H9 (cell line): ENCODE data around the gene THY1. TPM values are rescaled to one million over a fixed set of nuclear protein-coding genes. Genes with fewer than 3 reads are reported as not detected.

ENCODE experiments used
- DNase-seq: peaks from one replicate; pipeline ENCODE4 v3.0.0-alpha.2; 2017
- H2AFZ ChIP-seq: one replicate; pipeline ENCODE4 v1.6.1; 2013; ENCODE audit warnings: mild to moderate bottlenecking, low read length, control low read depth, moderate library complexity
- H2AK5ac ChIP-seq: 2 replicates; pipeline ENCODE4 v1.6.1; 2013; ENCODE audit warnings: low read length, control low read depth, mixed read lengths; ENCODE audit not compliant: insufficient read length
- H2BK120ac ChIP-seq: one replicate; pipeline ENCODE4 v1.6.1; 2013; ENCODE audit warnings: low read depth, mild to moderate bottlenecking, low read length, control low read depth, inconsistent platforms; ENCODE audit not compliant: poor library complexity, severe bottlenecking
- H2BK12ac ChIP-seq: 2 replicates; pipeline ENCODE4 v1.6.1; 2013; ENCODE audit warnings: low read length, control low read depth, mixed read lengths, low read depth; ENCODE audit not compliant: insufficient read length
- H2BK15ac ChIP-seq: 2 replicates; pipeline ENCODE4 v1.6.1; 2013; ENCODE audit warnings: low read depth, low read length, control low read depth
- H2BK20ac ChIP-seq: one replicate; pipeline ENCODE4 v1.6.1; 2013; ENCODE audit warnings: low read depth, mild to moderate bottlenecking, low read length, control low read depth, inconsistent platforms; ENCODE audit not compliant: poor library complexity, severe bottlenecking
- H2BK5ac ChIP-seq: 2 replicates; pipeline ENCODE4 v1.6.1; 2013; ENCODE audit warnings: low read length, control low read depth, mixed read lengths; ENCODE audit not compliant: insufficient read length
- H3K14ac ChIP-seq: 2 replicates; pipeline ENCODE4 v1.6.1; 2013; ENCODE audit warnings: low read length, control low read depth; ENCODE audit not compliant: insufficient read depth
- H3K18ac ChIP-seq: 2 replicates; pipeline ENCODE4 v1.6.1; 2013; ENCODE audit warnings: low read depth, mild to moderate bottlenecking, mixed read lengths, low read length, control low read depth; ENCODE audit not compliant: insufficient read length
- H3K23ac ChIP-seq: 2 replicates; pipeline ENCODE4 v1.6.1; 2013; ENCODE audit warnings: low read length, control low read depth, mixed read lengths, low read depth; ENCODE audit not compliant: insufficient read length
- H3K23me2 ChIP-seq: 2 replicates; pipeline ENCODE4 v1.6.1; 2013; ENCODE audit warnings: low read depth, mild to moderate bottlenecking, mixed read lengths, low read length, control low read depth; ENCODE audit not compliant: insufficient read length, poor library complexity, severe bottlenecking
- H3K27ac ChIP-seq: 2 replicates; pipeline ENCODE4 v1.5.1; 2013; ENCODE audit warnings: low read length, control low read depth, mixed read lengths, low read depth; ENCODE audit not compliant: insufficient read length
- H3K27me3 ChIP-seq: 2 replicates; pipeline ENCODE4 v1.6.1; 2013; ENCODE audit warnings: low read length, control low read depth, inconsistent platforms; ENCODE audit not compliant: insufficient read depth
- H3K4ac ChIP-seq: 2 replicates; pipeline ENCODE4 v1.6.1; 2013; ENCODE audit warnings: low read depth, mild to moderate bottlenecking, control low read depth, inconsistent platforms, low read length, moderate library complexity
- H3K4me1 ChIP-seq: 2 replicates; pipeline ENCODE4 v1.6.1; 2013; ENCODE audit warnings: low read length, control low read depth, inconsistent platforms; ENCODE audit not compliant: insufficient read depth
- H3K4me2 ChIP-seq: 2 replicates; pipeline ENCODE4 v1.6.1; 2013; ENCODE audit warnings: low read length, control low read depth, mixed read lengths; ENCODE audit not compliant: insufficient read length, insufficient read depth
- H3K56ac ChIP-seq: 2 replicates; pipeline ENCODE4 v1.6.1; 2013; ENCODE audit warnings: low read depth, mild to moderate bottlenecking, mixed read lengths, low read length, control low read depth; ENCODE audit not compliant: insufficient read length
- H3K79me1 ChIP-seq: 2 replicates; pipeline ENCODE4 v1.6.1; 2013; ENCODE audit warnings: low read depth, mild to moderate bottlenecking, moderate library complexity, low read length, control low read depth, inconsistent platforms; ENCODE audit not compliant: insufficient read depth, poor library complexity, severe bottlenecking
- H3K79me2 ChIP-seq: 2 replicates; pipeline ENCODE4 v1.6.1; 2013; ENCODE audit warnings: low read length, control low read depth, inconsistent platforms; ENCODE audit not compliant: insufficient read depth
- H3K9ac ChIP-seq: 2 replicates; pipeline ENCODE4 v1.6.1; 2013; ENCODE audit warnings: low read length, control low read depth, mixed read lengths; ENCODE audit not compliant: insufficient read length; ENCODE audit errors: extremely low read depth
- H3K9me3 ChIP-seq: one replicate; pipeline ENCODE4 v1.6.1; 2013; ENCODE audit warnings: low read depth, low read length, inconsistent platforms; ENCODE audit not compliant: control insufficient read depth
- H3T11ph ChIP-seq: one replicate; pipeline ENCODE4 v1.6.1; 2013; ENCODE audit warnings: mild to moderate bottlenecking, low read length, control low read depth, inconsistent platforms
- H4K20me1 ChIP-seq: one replicate; pipeline ENCODE4 v1.6.1; 2013; ENCODE audit not compliant: control insufficient read depth, insufficient read length, insufficient read depth
- H4K5ac ChIP-seq: 2 replicates; pipeline ENCODE4 v1.6.1; 2013; ENCODE audit warnings: low read depth, mild to moderate bottlenecking, mixed read lengths, low read length, control low read depth; ENCODE audit not compliant: insufficient read length
- H4K8ac ChIP-seq: replicated peaks from 2 replicates; pipeline ENCODE4 v1.6.1; 2013; ENCODE audit warnings: low read length, control low read depth, mixed read lengths, low read depth; ENCODE audit not compliant: insufficient read length
- H4K91ac ChIP-seq: 2 replicates; pipeline ENCODE4 v1.6.1; 2013; ENCODE audit warnings: low read depth, mild to moderate bottlenecking, moderate library complexity, mixed read lengths, low read length, control low read depth; ENCODE audit not compliant: insufficient read length
- H3K27ac Mint-ChIP-seq, 3 experiments: 2 replicates in 2 of 3; 3 replicates in 1 of 3; pipeline ENCODE4 v1.8.0; 2020 to 2021; ENCODE audit warnings: mixed read lengths in 3 of 3, mild to moderate bottlenecking in 1 of 3, moderate library complexity in 1 of 3
- H3K27me3 Mint-ChIP-seq: 2 replicates; pipeline ENCODE4 v1.8.0; 2021; ENCODE audit warnings: low read depth, mild to moderate bottlenecking, moderate library complexity, mixed read lengths
- H3K36me3 Mint-ChIP-seq, 3 experiments: 2 replicates in 2 of 3; 3 replicates in 1 of 3; pipeline ENCODE4 v1.8.0; 2020 to 2021; ENCODE audit warnings: low read depth in 3 of 3, mixed read lengths in 3 of 3; ENCODE audit not compliant: insufficient read depth in 1 of 3
- H3K4me1 Mint-ChIP-seq, 2 experiments: 2 replicates each; pipeline ENCODE4 v1.8.0; 2020; ENCODE audit warnings: mixed read lengths in 2 of 2
- H3K4me3 Mint-ChIP-seq, 2 experiments: 2 replicates in 1 of 2; 3 replicates in 1 of 2; pipeline ENCODE4 v1.8.0; 2020 to 2021; ENCODE audit warnings: mild to moderate bottlenecking in 2 of 2, mixed read lengths in 2 of 2, moderate library complexity in 1 of 2
- H3K9me3 Mint-ChIP-seq, 2 experiments: 2 replicates in 1 of 2; 3 replicates in 1 of 2; pipeline ENCODE4 v1.8.0; 2020; ENCODE audit warnings: mild to moderate bottlenecking in 2 of 2, mixed read lengths in 2 of 2, moderate library complexity in 1 of 2
- CTCF ChIP-seq: fragments of 200-600 bp; sonication (generic); conservative IDR thresholded peaks from 3 replicates; pipeline ENCODE4 v1.8.0; 2021; ENCODE audit warnings: antibody characterized with exemption, mild to moderate bottlenecking
- WGBS: extraction: QIAGEN DNeasy Blood & Tissue Kit; methylation state at CpG from one replicate; pipeline ENCODE4 v1.1.7; 2013; ENCODE audit warnings: missing lambda C conversion rate, low lambda C conversion rate, mixed read lengths; ENCODE audit not compliant: insufficient read length; ENCODE audit errors: extremely low coverage; 5-methylcytosine and 5-hydroxymethylcytosine counted together
- total RNA-seq: library from RNA; stranded (reverse); gene quantifications from 2 replicates; pipeline ENCODE4 v1.2.1, GENCODE V29; 2021

THY1 gene
- total RNA-seq, 1 experiment from 2014 or later = 176 TPM

- Histone ChIP-seq H4K91ac (no peak overlapping the region), H4K5ac (no peak overlapping the region), H3K27me3 (no peaks in the 10 kb centered on the region), H3T11ph (no peak overlapping the region), H3K14ac (no peak overlapping the region), H4K20me1 (no peaks in the 10 kb centered on the region), H3K56ac (no peak overlapping the region), H3K18ac (no peak overlapping the region), H3K9me3 (no peaks in the 10 kb centered on the region), H2BK5ac (no peak overlapping the region), H2BK12ac (no peak overlapping the region), H3K23me2 (peaks cover 3% of the 10 kb centered on the region), H4K8ac (no peak overlapping the region), H2AFZ (no peak overlapping the region), H3K23ac (no peak overlapping the region), H3K4me1 (peaks cover 21% of the 10 kb centered on the region), H3K79me1 (no peaks in the 10 kb centered on the region), H2BK120ac (no peak overlapping the region), H2AK5ac (no peak overlapping the region), H3K4me2 (peak overlapping the region; percentile 55), H3K79me2 (peaks cover 8% of the 10 kb centered on the region; the same call in 1 of the 2 replicates), H3K9ac (no peak overlapping the region), H3K4ac (no peak overlapping the region), H2BK15ac (no peak overlapping the region), H2BK20ac (no peak overlapping the region), H3K27ac (no peak overlapping the region)
- Mint-ChIP-seq H3K4me1 (peaks cover 54 to 59% of the 10 kb centered on the region in 2 experiments), H3K9me3 (no peaks in the 10 kb centered on the region; a peak in 2 of 5 replicates), H3K27ac (no peak overlapping the region; a peak in 1 of 7 replicates), H3K27me3 (peaks cover 6% of the 10 kb centered on the region), H3K4me3 (peak overlapping the region; percentile 95 to 97), H3K36me3 (peaks cover 21 to 36% (median 33%) of the 10 kb centered on the region in 3 experiments)
- TF ChIP-seq CTCF = no peak
- WGBS = no CpG with 5 or more reads among the region's 14 CpGs
- DNase-seq = no peak
Measured at GRCh38 chr11:119423509-119424254, 710 bp upstream of the THY1 start.
